IMR-90 (cell line): ENCODE data around the gene PRKACG.

ENCODE experiments used
- CEBPB ChIP-seq: IDR thresholded peaks from 2 replicates; pipeline ENCODE4 v1.6.1; 2012; ENCODE audit warnings: low read depth, low read length, improper control_type of control experiment
- MXI1 ChIP-seq: IDR thresholded peaks from 2 replicates; pipeline ENCODE4 v1.6.1; 2012; ENCODE audit warnings: low read depth, mild to moderate bottlenecking, low read length, moderate library complexity, borderline replicate concordance
- POLR2A ChIP-seq: IDR thresholded peaks from 2 replicates; pipeline ENCODE4 v1.6.1; 2012; ENCODE audit warnings: mild to moderate bottlenecking, low read depth, low read length
- RAD21 ChIP-seq: IDR thresholded peaks from 2 replicates; pipeline ENCODE4 v1.6.1; 2012; ENCODE audit warnings: low read length, improper control_type of control experiment
- SMC3 ChIP-seq: fragments of 150-350 bp; IDR thresholded peaks from 2 replicates; pipeline ENCODE4 v1.6.1; 2016; ENCODE audit warnings: low read depth, mild to moderate bottlenecking, antibody characterized with exemption, low read length, moderate library complexity
- TF ChIP-seq, protein P1 (sequence below): conservative IDR thresholded peaks from 2 replicates; pipeline ENCODE4 v1.5.1; 2012; ENCODE audit warnings: mild to moderate bottlenecking, low read depth, low read length, improper control_type of control experiment
- TF ChIP-seq, protein P2 (sequence below): fragments of 150-350 bp; IDR thresholded peaks from 2 replicates; pipeline ENCODE4 v1.6.1; 2016; ENCODE audit warnings: low read depth, mild to moderate bottlenecking, low read length, moderate library complexity, borderline replicate concordance

DNA sequence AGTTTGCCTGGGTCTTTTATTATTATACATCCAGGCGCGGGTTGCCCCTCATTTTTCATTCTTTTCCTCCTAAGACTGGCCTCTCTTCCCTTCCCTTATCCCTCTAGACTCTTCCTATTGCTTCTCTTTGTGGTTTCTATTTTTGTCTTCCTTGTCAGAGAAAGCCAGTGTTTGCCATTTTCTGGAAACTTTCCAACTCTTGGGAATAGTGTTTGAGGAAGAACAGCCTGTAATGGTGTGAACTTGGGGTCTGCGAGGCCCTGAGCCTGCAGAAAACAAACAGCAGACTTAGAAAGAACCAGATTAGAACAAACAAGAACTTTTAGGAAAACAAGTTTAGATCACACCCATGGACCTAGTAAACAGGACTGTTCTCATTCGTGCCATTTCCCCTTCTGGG, 15.5 kb downstream of the PRKACG start:
- TF ChIP-seq, protein P1, sequence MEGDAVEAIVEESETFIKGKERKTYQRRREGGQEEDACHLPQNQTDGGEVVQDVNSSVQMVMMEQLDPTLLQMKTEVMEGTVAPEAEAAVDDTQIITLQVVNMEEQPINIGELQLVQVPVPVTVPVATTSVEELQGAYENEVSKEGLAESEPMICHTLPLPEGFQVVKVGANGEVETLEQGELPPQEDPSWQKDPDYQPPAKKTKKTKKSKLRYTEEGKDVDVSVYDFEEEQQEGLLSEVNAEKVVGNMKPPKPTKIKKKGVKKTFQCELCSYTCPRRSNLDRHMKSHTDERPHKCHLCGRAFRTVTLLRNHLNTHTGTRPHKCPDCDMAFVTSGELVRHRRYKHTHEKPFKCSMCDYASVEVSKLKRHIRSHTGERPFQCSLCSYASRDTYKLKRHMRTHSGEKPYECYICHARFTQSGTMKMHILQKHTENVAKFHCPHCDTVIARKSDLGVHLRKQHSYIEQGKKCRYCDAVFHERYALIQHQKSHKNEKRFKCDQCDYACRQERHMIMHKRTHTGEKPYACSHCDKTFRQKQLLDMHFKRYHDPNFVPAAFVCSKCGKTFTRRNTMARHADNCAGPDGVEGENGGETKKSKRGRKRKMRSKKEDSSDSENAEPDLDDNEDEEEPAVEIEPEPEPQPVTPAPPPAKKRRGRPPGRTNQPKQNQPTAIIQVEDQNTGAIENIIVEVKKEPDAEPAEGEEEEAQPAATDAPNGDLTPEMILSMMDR = no peak
- no peak for TF ChIP-seq RAD21
- no peak for TF ChIP-seq POLR2A
- TF ChIP-seq CEBPB = no peak
- TF ChIP-seq SMC3 = no peak
- no peak for TF ChIP-seq MXI1
- TF ChIP-seq, protein P2, sequence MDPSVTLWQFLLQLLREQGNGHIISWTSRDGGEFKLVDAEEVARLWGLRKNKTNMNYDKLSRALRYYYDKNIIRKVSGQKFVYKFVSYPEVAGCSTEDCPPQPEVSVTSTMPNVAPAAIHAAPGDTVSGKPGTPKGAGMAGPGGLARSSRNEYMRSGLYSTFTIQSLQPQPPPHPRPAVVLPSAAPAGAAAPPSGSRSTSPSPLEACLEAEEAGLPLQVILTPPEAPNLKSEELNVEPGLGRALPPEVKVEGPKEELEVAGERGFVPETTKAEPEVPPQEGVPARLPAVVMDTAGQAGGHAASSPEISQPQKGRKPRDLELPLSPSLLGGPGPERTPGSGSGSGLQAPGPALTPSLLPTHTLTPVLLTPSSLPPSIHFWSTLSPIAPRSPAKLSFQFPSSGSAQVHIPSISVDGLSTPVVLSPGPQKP = no peak
